ENCODE results near the gene SOBP.

DNA sequence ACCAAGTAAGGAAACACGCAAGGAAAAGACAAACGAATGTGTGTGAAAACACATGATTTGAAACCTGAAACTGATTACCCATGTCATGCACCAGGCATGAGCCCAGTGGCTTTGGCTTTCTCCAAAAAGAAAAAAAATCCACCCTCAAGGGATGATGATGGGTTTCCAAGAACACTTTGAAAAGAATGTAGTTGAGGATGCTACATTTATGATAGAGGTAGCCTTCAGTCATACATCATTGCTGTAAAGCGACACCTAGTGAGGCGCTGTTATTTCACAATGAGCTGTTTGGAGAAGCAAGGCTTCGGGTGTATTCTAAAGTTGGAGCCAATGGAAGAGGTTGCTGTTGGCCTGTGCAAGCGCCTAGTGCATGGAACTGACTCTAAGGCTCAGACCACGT, 209.3 kb downstream of the SOBP start:
- TF ChIP-seq, protein P1, sequence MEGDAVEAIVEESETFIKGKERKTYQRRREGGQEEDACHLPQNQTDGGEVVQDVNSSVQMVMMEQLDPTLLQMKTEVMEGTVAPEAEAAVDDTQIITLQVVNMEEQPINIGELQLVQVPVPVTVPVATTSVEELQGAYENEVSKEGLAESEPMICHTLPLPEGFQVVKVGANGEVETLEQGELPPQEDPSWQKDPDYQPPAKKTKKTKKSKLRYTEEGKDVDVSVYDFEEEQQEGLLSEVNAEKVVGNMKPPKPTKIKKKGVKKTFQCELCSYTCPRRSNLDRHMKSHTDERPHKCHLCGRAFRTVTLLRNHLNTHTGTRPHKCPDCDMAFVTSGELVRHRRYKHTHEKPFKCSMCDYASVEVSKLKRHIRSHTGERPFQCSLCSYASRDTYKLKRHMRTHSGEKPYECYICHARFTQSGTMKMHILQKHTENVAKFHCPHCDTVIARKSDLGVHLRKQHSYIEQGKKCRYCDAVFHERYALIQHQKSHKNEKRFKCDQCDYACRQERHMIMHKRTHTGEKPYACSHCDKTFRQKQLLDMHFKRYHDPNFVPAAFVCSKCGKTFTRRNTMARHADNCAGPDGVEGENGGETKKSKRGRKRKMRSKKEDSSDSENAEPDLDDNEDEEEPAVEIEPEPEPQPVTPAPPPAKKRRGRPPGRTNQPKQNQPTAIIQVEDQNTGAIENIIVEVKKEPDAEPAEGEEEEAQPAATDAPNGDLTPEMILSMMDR (IDR thresholded peaks at IDR 0.05; ENCODE audit: low read depth, low read length) = no peak
- no peak for TF ChIP-seq EZH2phosphoT487 (IDR thresholded peaks at IDR 0.05; ENCODE audit: low read depth)
